ENCODE results near the gene PAX2. TPM values are rescaled to one million over a fixed set of nuclear protein-coding genes. Genes with fewer than 3 reads are reported as not detected.

Gene PAX2
- total and polyA plus RNA-seq, 7 experiments from 2014 or later = not detected

GRCh38 chr10:100806356-100806645, 60.9 kb downstream of the PAX2 start:
- CTCF ChIA-PET = no interaction called here
- no peak for ATAC-seq
- intact Hi-C loops (cut with micrococcal nuclease) = no loop called here
- Mint-ChIP-seq H3K27me3 (peaks cover 41 to 77% (median 67%) of the 10 kb centered on the region in 5 donors), H3K27ac (no peak overlapping the region), H3K36me3 (no peaks in the 10 kb centered on the region), H3K9me3 (no peaks in the 10 kb centered on the region), H3K4me1 (no peaks in the 10 kb centered on the region), H3K4me3 (no peak overlapping the region)
- H3K4me1 ChIP-seq (ENCODE audit: control insufficient read depth in 2 of 2, insufficient read depth in 2 of 2, low read length in 2 of 2) = no peaks in the 10 kb centered on the region
- no peak for DNase-seq
- POLR2A ChIA-PET = no interaction called here
- H3K27ac ChIP-seq (ENCODE audit: low read depth, low read length) = no peak overlapping the region
- H3K27me3 ChIP-seq (ENCODE audit: control insufficient read depth in 2 of 2, insufficient read depth in 2 of 2, low read length in 2 of 2) = no peaks in the 10 kb centered on the region
- no peaks in the 10 kb centered on the region for H3K36me3 ChIP-seq (ENCODE audit: control insufficient read depth in 2 of 3, insufficient read depth in 3 of 3, low read length in 3 of 3)
- no peaks in the 10 kb centered on the region for H3K9me3 ChIP-seq (ENCODE audit: control insufficient read depth in 2 of 3, low read length in 3 of 3)
- no peak overlapping the region for H3K4me3 ChIP-seq (ENCODE audit: low read length)

GRCh38 chr10:100807241-100807951, 62.0 kb downstream of the PAX2 start:
- no peaks in the 10 kb centered on the region for H3K36me3 Mint-ChIP-seq
- ChIA-PET CTCF (no interaction called here), POLR2A (no interaction called here)
- Histone ChIP-seq H3K36me3 (ENCODE audit: control insufficient read depth in 2 of 3, insufficient read depth in 3 of 3, low read length in 3 of 3) (no peaks in the 10 kb centered on the region), H3K4me3 (ENCODE audit: low read length) (no peak overlapping the region), H3K9me3 (ENCODE audit: control insufficient read depth in 2 of 3, low read length in 3 of 3) (no peaks in the 10 kb centered on the region), H3K27me3 (ENCODE audit: control insufficient read depth in 2 of 2, insufficient read depth in 2 of 2, low read length in 2 of 2) (no peaks in the 10 kb centered on the region), H3K4me1 (ENCODE audit: control insufficient read depth in 2 of 2, insufficient read depth in 2 of 2, low read length in 2 of 2) (no peaks in the 10 kb centered on the region), H3K27ac (ENCODE audit: low read depth, low read length) (no peak overlapping the region)
- H3K27ac Mint-ChIP-seq = no peak overlapping the region
- H3K27me3 Mint-ChIP-seq = peaks cover 44 to 77% (median 75%) of the 10 kb centered on the region in 5 donors
- no peak overlapping the region for H3K4me3 Mint-ChIP-seq
- no peak for ATAC-seq
- intact Hi-C loops (cut with micrococcal nuclease) = no loop called here
- DNase-seq = no peak
- no peaks in the 10 kb centered on the region for H3K4me1 Mint-ChIP-seq
- no peaks in the 10 kb centered on the region for H3K9me3 Mint-ChIP-seq

- POLR2A ChIA-PET = no interaction called here
- no peak for ATAC-seq
- no peak overlapping the region for H3K4me3 Mint-ChIP-seq
- H3K27ac Mint-ChIP-seq = no peak overlapping the region
- no peaks in the 10 kb centered on the region for H3K9me3 Mint-ChIP-seq
- Histone ChIP-seq H3K36me3 (ENCODE audit: control insufficient read depth in 2 of 3, insufficient read depth in 3 of 3, low read length in 3 of 3) (no peaks in the 10 kb centered on the region), H3K27me3 (ENCODE audit: control insufficient read depth in 2 of 2, insufficient read depth in 2 of 2, low read length in 2 of 2) (no peaks in the 10 kb centered on the region), H3K27ac (ENCODE audit: low read depth, low read length) (no peak overlapping the region), H3K4me3 (ENCODE audit: low read length) (no peak overlapping the region), H3K4me1 (ENCODE audit: control insufficient read depth in 2 of 2, insufficient read depth in 2 of 2, low read length in 2 of 2) (no peaks in the 10 kb centered on the region), H3K9me3 (ENCODE audit: control insufficient read depth in 2 of 3, low read length in 3 of 3) (no peaks in the 10 kb centered on the region)
- H3K4me1 Mint-ChIP-seq = no peaks in the 10 kb centered on the region
- peaks cover 45 to 77% (median 72%) of the 10 kb centered on the region in 5 donors for H3K27me3 Mint-ChIP-seq
- intact Hi-C loops (cut with micrococcal nuclease) = no loop called here
- CTCF ChIA-PET = no interaction called here
- H3K36me3 Mint-ChIP-seq = no peaks in the 10 kb centered on the region
- no peak for DNase-seq
Measured at GRCh38 chr10:100808876-100809275, 63.5 kb downstream of the PAX2 start.

- ChIA-PET POLR2A (no interaction called here), CTCF (interaction anchor here (0.5 to 0.6 kb wide), 2 partner anchors 212 to 1962 kb away, joined by 3 read pairs; no protein-coding TSS in a partner anchor)
- Mint-ChIP-seq H3K4me3 (no peak overlapping the region), H3K9me3 (no peaks in the 10 kb centered on the region), H3K27ac (no peak overlapping the region), H3K36me3 (no peaks in the 10 kb centered on the region), H3K4me1 (no peaks in the 10 kb centered on the region), H3K27me3 (peaks cover 40 to 74% (median 66%) of the 10 kb centered on the region in 5 donors)
- ATAC-seq (no peak), DNase-seq (no peak)
- H3K27me3 ChIP-seq (ENCODE audit: control insufficient read depth in 2 of 2, insufficient read depth in 2 of 2, low read length in 2 of 2) = no peaks in the 10 kb centered on the region
- H3K27ac ChIP-seq (ENCODE audit: low read depth, low read length) = no peak overlapping the region
- H3K4me1 ChIP-seq (ENCODE audit: control insufficient read depth in 2 of 2, insufficient read depth in 2 of 2, low read length in 2 of 2) = no peaks in the 10 kb centered on the region
- H3K4me3 ChIP-seq (ENCODE audit: low read length) = no peak overlapping the region
- H3K9me3 ChIP-seq (ENCODE audit: control insufficient read depth in 2 of 3, low read length in 3 of 3) = no peaks in the 10 kb centered on the region
- H3K36me3 ChIP-seq (ENCODE audit: control insufficient read depth in 2 of 3, insufficient read depth in 3 of 3, low read length in 3 of 3) = no peaks in the 10 kb centered on the region
- intact Hi-C loops (cut with micrococcal nuclease) = no loop called here
Measured at GRCh38 chr10:100810091-100810834, 64.9 kb downstream of the PAX2 start.

- Histone ChIP-seq H3K36me3 (ENCODE audit: control insufficient read depth in 2 of 3, insufficient read depth in 3 of 3, low read length in 3 of 3) (no peaks in the 10 kb centered on the region), H3K9me3 (ENCODE audit: control insufficient read depth in 2 of 3, low read length in 3 of 3) (no peaks in the 10 kb centered on the region), H3K4me3 (ENCODE audit: low read length) (no peak overlapping the region), H3K27me3 (ENCODE audit: control insufficient read depth in 2 of 2, insufficient read depth in 2 of 2, low read length in 2 of 2) (no peaks in the 10 kb centered on the region), H3K27ac (ENCODE audit: low read depth, low read length) (no peak overlapping the region), H3K4me1 (ENCODE audit: control insufficient read depth in 2 of 2, insufficient read depth in 2 of 2, low read length in 2 of 2) (no peaks in the 10 kb centered on the region)
- H3K4me1 Mint-ChIP-seq = no peaks in the 10 kb centered on the region
- no peak overlapping the region for H3K27ac Mint-ChIP-seq
- H3K27me3 Mint-ChIP-seq = peaks cover 41 to 70% (median 66%) of the 10 kb centered on the region in 5 donors
- H3K4me3 Mint-ChIP-seq = no peak overlapping the region
- H3K9me3 Mint-ChIP-seq = no peaks in the 10 kb centered on the region
- DNase-seq (no peak), ATAC-seq (no peak)
- ChIA-PET POLR2A (no interaction called here), CTCF (interaction anchor here (0.5 to 0.6 kb wide), 2 partner anchors 212 to 1962 kb away, joined by 3 read pairs; no protein-coding TSS in a partner anchor)
- intact Hi-C loops (cut with micrococcal nuclease) = no loop called here
- H3K36me3 Mint-ChIP-seq = no peaks in the 10 kb centered on the region
Measured at GRCh38 chr10:100810835-100811116, 65.4 kb downstream of the PAX2 start.

DNA sequence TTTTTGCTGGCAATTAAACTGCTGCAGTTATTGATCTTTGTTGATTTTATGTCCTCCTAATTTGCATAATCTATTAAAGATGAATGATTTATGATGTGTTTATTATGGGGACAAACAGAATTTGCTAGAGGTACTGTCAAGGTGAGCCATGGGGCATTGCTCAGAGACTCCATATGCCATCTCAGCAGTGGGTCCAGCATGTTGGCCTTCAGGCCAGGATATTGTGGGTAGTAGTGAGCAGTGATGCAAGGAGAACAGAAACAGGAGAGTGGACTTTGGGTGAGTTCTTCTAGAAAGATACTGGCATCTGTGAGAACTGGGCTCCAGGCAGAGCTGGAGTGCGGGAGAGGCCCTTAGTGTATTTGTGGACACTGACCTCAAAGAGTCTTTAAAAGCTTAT, 65.9 kb downstream of the PAX2 start:
- H3K27me3 ChIP-seq (ENCODE audit: control insufficient read depth in 2 of 2, insufficient read depth in 2 of 2, low read length in 2 of 2) = no peaks in the 10 kb centered on the region
- no peak for ATAC-seq
- H3K27me3 Mint-ChIP-seq = peaks cover 44 to 65% (median 64%) of the 10 kb centered on the region in 5 donors
- H3K4me1 Mint-ChIP-seq = no peaks in the 10 kb centered on the region
- no peak overlapping the region for H3K4me3 ChIP-seq (ENCODE audit: low read length)
- H3K4me1 ChIP-seq (ENCODE audit: control insufficient read depth in 2 of 2, insufficient read depth in 2 of 2, low read length in 2 of 2) = no peaks in the 10 kb centered on the region
- ChIA-PET POLR2A (no interaction called here), CTCF (interaction anchor here (0.5 to 0.6 kb wide), 2 partner anchors 213 to 1961 kb away, joined by 3 read pairs; no protein-coding TSS in a partner anchor)
- no peaks in the 10 kb centered on the region for H3K36me3 Mint-ChIP-seq
- no peaks in the 10 kb centered on the region for H3K36me3 ChIP-seq (ENCODE audit: control insufficient read depth in 2 of 3, insufficient read depth in 3 of 3, low read length in 3 of 3)
- no peaks in the 10 kb centered on the region for H3K9me3 ChIP-seq (ENCODE audit: control insufficient read depth in 2 of 3, low read length in 3 of 3)
- no peaks in the 10 kb centered on the region for H3K9me3 Mint-ChIP-seq
- no peak overlapping the region for H3K4me3 Mint-ChIP-seq
- intact Hi-C loops (cut with micrococcal nuclease) = no loop called here
- no peak for DNase-seq
- H3K27ac Mint-ChIP-seq = no peak overlapping the region
- H3K27ac ChIP-seq (ENCODE audit: low read depth, low read length) = no peak overlapping the region
